ENCODE data around the gene PTPRD. TPM values are rescaled to one million over a fixed set of nuclear protein-coding genes. Genes with fewer than 3 reads are reported as not detected.

The PTPRD gene
- total RNA-seq, 1 donor from 2014 or later = 109 TPM

DNA sequence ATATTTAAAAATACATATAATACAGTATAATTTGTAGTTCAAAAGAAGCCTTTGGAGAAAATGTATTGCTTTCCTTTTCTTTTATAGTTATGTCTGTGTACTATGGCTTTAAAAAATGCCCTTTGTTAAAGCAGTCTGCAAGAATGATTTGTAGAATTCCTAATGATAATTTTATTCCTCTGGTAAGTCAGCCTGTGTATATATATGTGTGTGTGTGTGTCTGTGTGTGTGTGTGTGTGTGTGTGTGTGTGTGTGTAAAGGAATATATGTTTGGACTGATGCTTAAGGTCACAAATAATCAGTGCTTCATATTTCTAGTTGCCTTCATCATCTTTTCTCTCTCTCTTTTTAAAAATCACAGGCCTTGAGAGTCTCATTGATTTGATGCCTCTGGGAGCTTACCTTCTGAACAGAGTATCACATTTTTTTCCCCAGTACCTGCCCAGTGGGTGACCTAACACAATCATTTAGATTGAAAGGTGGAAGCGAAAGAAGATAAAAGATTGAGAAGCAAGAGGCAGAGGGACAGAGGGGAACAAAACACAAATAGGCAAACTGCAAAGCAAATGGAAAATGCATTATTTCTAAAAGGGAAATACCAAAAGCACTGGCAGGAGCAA is 2104.0 kb downstream of the PTPRD start:
- no peak overlapping the region for H3K27ac Mint-ChIP-seq

DNA sequence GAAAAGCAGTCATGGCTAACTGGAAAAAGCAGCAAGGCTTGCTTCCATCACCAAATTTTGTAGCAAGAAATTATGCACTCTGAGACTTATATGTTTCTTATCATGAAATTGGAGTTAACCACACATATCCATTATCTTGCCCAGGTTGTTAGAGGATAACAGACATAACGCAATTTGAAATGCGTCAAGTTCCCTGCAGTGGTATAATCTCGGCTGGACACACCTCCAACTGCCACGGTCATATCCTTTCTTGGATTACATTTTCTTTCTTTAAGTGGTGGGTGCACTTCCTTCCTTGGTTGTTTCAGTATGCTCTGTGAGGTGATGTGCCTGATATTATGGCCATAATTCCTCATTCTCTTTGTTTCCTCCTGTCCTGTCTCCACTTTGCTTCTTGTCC is 2118.2 kb downstream of the PTPRD start:
- TF ChIP-seq, protein P1, sequence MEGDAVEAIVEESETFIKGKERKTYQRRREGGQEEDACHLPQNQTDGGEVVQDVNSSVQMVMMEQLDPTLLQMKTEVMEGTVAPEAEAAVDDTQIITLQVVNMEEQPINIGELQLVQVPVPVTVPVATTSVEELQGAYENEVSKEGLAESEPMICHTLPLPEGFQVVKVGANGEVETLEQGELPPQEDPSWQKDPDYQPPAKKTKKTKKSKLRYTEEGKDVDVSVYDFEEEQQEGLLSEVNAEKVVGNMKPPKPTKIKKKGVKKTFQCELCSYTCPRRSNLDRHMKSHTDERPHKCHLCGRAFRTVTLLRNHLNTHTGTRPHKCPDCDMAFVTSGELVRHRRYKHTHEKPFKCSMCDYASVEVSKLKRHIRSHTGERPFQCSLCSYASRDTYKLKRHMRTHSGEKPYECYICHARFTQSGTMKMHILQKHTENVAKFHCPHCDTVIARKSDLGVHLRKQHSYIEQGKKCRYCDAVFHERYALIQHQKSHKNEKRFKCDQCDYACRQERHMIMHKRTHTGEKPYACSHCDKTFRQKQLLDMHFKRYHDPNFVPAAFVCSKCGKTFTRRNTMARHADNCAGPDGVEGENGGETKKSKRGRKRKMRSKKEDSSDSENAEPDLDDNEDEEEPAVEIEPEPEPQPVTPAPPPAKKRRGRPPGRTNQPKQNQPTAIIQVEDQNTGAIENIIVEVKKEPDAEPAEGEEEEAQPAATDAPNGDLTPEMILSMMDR (IDR thresholded peaks at IDR 0.05; ENCODE audit: unreplicated experiment) = no peak
- Mint-ChIP-seq H3K27ac (no peak overlapping the region), H3K36me3 (peaks cover 19% of the 10 kb centered on the region), H3K27me3 (ENCODE audit: low read depth) (no peaks in the 10 kb centered on the region), H3K4me3 (no peak overlapping the region), H3K4me1 (peaks cover 19% of the 10 kb centered on the region), H3K9me3 (peaks cover 6% of the 10 kb centered on the region)
- no peak for DNase-seq (ENCODE audit: low spot score in 2 of 2, unreplicated experiment in 2 of 2)

More for the DNA sequence above, 2104.0 kb downstream of the PTPRD start:
- peaks cover 8% of the 10 kb centered on the region for H3K4me1 Mint-ChIP-seq
- peaks cover 3% of the 10 kb centered on the region for H3K36me3 Mint-ChIP-seq
- TF ChIP-seq, protein P1 (IDR thresholded peaks at IDR 0.05; ENCODE audit: unreplicated experiment) = no peak
- no peak for DNase-seq (ENCODE audit: low spot score in 2 of 2, unreplicated experiment in 2 of 2)
- H3K9me3 Mint-ChIP-seq = no peaks in the 10 kb centered on the region
- H3K27me3 Mint-ChIP-seq (ENCODE audit: low read depth) = no peaks in the 10 kb centered on the region
- H3K4me3 Mint-ChIP-seq = no peak overlapping the region

DNA sequence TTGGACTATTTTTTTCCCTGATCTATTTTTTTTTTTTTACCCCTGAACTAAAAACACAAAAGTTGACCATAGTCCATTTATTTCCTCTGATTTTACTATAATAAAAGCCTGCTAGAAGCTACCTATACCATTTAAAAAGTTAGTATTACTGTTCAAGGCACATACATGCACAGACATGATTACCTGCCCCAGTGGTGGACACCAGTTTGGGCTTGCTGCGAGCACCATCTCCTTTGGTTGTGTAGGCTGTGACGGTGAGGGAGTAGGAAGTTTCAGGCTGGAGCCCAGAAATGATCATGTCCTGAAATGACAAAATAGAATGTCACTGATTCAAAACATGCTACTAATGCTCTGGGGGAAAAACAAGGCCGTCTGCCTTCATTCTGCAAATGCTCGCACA is 2120.1 kb downstream of the PTPRD start:
- Mint-ChIP-seq H3K27me3 (ENCODE audit: low read depth) (no peaks in the 10 kb centered on the region), H3K4me1 (peaks cover 19% of the 10 kb centered on the region), H3K9me3 (no peaks in the 10 kb centered on the region), H3K27ac (no peak overlapping the region), H3K4me3 (no peak overlapping the region), H3K36me3 (peaks cover 13% of the 10 kb centered on the region)
- no peak for DNase-seq (ENCODE audit: low spot score in 2 of 2, unreplicated experiment in 2 of 2)
- TF ChIP-seq, protein P1 (IDR thresholded peaks at IDR 0.05; ENCODE audit: unreplicated experiment) = no peak

DNA sequence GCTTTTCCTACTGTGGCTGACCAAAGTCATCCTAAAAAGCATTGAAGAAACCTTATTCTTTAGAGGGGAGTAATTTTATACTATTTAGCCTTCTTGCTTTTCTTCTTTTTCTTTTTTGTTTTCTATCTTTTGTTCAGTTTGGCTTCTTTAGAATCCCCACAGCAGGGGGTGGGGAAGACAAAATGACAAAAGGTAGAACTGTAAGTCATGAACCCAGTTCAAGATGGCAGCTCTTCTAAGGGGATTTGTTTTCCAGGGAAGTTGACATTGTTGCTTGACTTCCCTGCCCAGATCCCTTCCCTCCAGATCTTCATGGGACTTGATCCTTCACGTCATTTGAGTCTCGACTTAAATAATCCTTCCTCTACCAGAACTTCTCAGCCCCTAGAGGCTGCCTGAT is 2120.8 kb downstream of the PTPRD start:
- Mint-ChIP-seq H3K27ac (no peak overlapping the region), H3K9me3 (no peaks in the 10 kb centered on the region), H3K27me3 (ENCODE audit: low read depth) (no peaks in the 10 kb centered on the region), H3K4me3 (no peak overlapping the region), H3K36me3 (peaks cover 13% of the 10 kb centered on the region), H3K4me1 (peaks cover 18% of the 10 kb centered on the region)
- TF ChIP-seq, protein P1 (IDR thresholded peaks at IDR 0.05; ENCODE audit: unreplicated experiment) = no peak
- DNase-seq (ENCODE audit: low spot score in 2 of 2, unreplicated experiment in 2 of 2) = no peak

DNA sequence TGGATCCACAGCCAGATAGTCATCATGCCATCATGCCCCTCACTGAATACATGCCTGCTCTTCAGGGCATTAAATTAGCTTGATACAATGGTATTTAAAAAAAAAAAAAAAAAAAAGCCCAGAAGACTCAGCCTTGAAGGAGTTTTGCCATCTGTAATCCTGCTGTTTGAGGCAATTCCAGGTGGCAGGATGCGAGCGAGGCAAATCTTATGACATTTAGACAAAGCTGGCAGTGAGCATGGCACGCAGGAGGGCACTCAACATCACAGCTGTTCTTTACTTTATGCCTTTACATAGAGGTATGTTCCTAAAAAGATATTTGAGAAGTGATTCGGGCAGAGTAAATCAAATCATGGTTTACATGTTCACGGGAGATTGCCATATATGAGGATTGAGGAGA is 2121.2 kb downstream of the PTPRD start:
- H3K27me3 Mint-ChIP-seq (ENCODE audit: low read depth) = no peaks in the 10 kb centered on the region
- no peak for DNase-seq (ENCODE audit: low spot score in 2 of 2, unreplicated experiment in 2 of 2)
- peaks cover 13% of the 10 kb centered on the region for H3K36me3 Mint-ChIP-seq
- no peaks in the 10 kb centered on the region for H3K9me3 Mint-ChIP-seq
- H3K4me3 Mint-ChIP-seq = no peak overlapping the region
- peaks cover 13% of the 10 kb centered on the region for H3K4me1 Mint-ChIP-seq
- H3K27ac Mint-ChIP-seq = no peak overlapping the region
- TF ChIP-seq, protein P1 (IDR thresholded peaks at IDR 0.05; ENCODE audit: unreplicated experiment) = no peak

Measured in mesothelial cell of epicardium (in vitro differentiated cells).